Measurements from ENCODE around the gene WFIKKN2.

Gene WFIKKN2

GRCh38 chr17:50834429-50835300 lies 721 bp upstream of the WFIKKN2 start:
- peaks cover 25% of the 10 kb centered on the region for H3K27me3 Mint-ChIP-seq
- intact Hi-C loops (cut with micrococcal nuclease), result no loop called here
- peaks cover 21% of the 10 kb centered on the region for H3K4me1 Mint-ChIP-seq (ENCODE audit: low read depth)
- no peak overlapping the region for H3K27ac Mint-ChIP-seq
- H3K9me3 Mint-ChIP-seq, result no peaks in the 10 kb centered on the region
- no peaks in the 10 kb centered on the region for H3K36me3 Mint-ChIP-seq (ENCODE audit: low read depth)
- no peak overlapping the region for H3K4me3 Mint-ChIP-seq

GRCh38 chr17:50836826-50837225 lies 1.4 kb downstream of the WFIKKN2 start:
- H3K4me1 Mint-ChIP-seq (ENCODE audit: low read depth), result peaks cover 4% of the 10 kb centered on the region
- H3K27ac Mint-ChIP-seq, result no peak overlapping the region
- H3K36me3 Mint-ChIP-seq (ENCODE audit: low read depth), result no peaks in the 10 kb centered on the region
- H3K9me3 Mint-ChIP-seq, result no peaks in the 10 kb centered on the region
- intact Hi-C loops (cut with micrococcal nuclease), result no loop called here
- H3K27me3 Mint-ChIP-seq, result peaks cover 25% of the 10 kb centered on the region
- no peak overlapping the region for H3K4me3 Mint-ChIP-seq

- Mint-ChIP-seq H3K27ac (no peak overlapping the region), H3K4me3 (no peak overlapping the region), H3K4me1 (ENCODE audit: low read depth) (peaks cover 8% of the 10 kb centered on the region), H3K27me3 (peaks cover 25% of the 10 kb centered on the region), H3K9me3 (no peaks in the 10 kb centered on the region), H3K36me3 (ENCODE audit: low read depth) (no peaks in the 10 kb centered on the region)
- intact Hi-C loops (cut with micrococcal nuclease), result no loop called here
Observed at GRCh38 chr17:50837286-50837979, 2.0 kb downstream of the WFIKKN2 start.

GRCh38 chr17:50837980-50838954 lies 2.9 kb downstream of the WFIKKN2 start:
- Mint-ChIP-seq H3K4me3 (no peak overlapping the region), H3K27me3 (peaks cover 25% of the 10 kb centered on the region), H3K9me3 (no peaks in the 10 kb centered on the region), H3K4me1 (ENCODE audit: low read depth) (peaks cover 8% of the 10 kb centered on the region), H3K36me3 (ENCODE audit: low read depth) (no peaks in the 10 kb centered on the region), H3K27ac (no peak overlapping the region)
- intact Hi-C loops (cut with micrococcal nuclease), result no loop called here

GRCh38 chr17:50839591-50840310 lies 4.4 kb downstream of the WFIKKN2 start:
- Mint-ChIP-seq H3K27ac (no peak overlapping the region), H3K27me3 (peaks cover 15% of the 10 kb centered on the region), H3K36me3 (ENCODE audit: low read depth) (no peaks in the 10 kb centered on the region), H3K4me1 (ENCODE audit: low read depth) (peaks cover 8% of the 10 kb centered on the region), H3K9me3 (no peaks in the 10 kb centered on the region), H3K4me3 (no peak overlapping the region)
- intact Hi-C loops (cut with micrococcal nuclease), result no loop called here

GRCh38 chr17:50840311-50840851 lies 5.0 kb downstream of the WFIKKN2 start:
- Mint-ChIP-seq H3K4me1 (ENCODE audit: low read depth) (peaks cover 8% of the 10 kb centered on the region), H3K9me3 (no peaks in the 10 kb centered on the region), H3K27me3 (peaks cover 9% of the 10 kb centered on the region), H3K27ac (no peak overlapping the region), H3K4me3 (no peak overlapping the region), H3K36me3 (ENCODE audit: low read depth) (no peaks in the 10 kb centered on the region)
- intact Hi-C loops (cut with micrococcal nuclease), result no loop called here

- no peaks in the 10 kb centered on the region for H3K9me3 Mint-ChIP-seq
- H3K4me3 Mint-ChIP-seq, result no peak overlapping the region
- H3K27me3 Mint-ChIP-seq, result no peaks in the 10 kb centered on the region
- no peak overlapping the region for H3K27ac Mint-ChIP-seq
- no peaks in the 10 kb centered on the region for H3K36me3 Mint-ChIP-seq (ENCODE audit: low read depth)
- H3K4me1 Mint-ChIP-seq (ENCODE audit: low read depth), result peaks cover 8% of the 10 kb centered on the region
- intact Hi-C loops (cut with micrococcal nuclease), result loop anchor here (1.0 kb wide), 1 partner anchor 58 kb away; no protein-coding TSS in a partner anchor
Observed at GRCh38 chr17:50841277-50841948, 6.0 kb downstream of the WFIKKN2 start.

GRCh38 chr17:50841949-50842354 lies 6.6 kb downstream of the WFIKKN2 start:
- Mint-ChIP-seq H3K27me3 (no peaks in the 10 kb centered on the region), H3K27ac (no peak overlapping the region), H3K9me3 (no peaks in the 10 kb centered on the region), H3K4me1 (ENCODE audit: low read depth) (peaks cover 8% of the 10 kb centered on the region), H3K36me3 (ENCODE audit: low read depth) (no peaks in the 10 kb centered on the region), H3K4me3 (no peak overlapping the region)
- intact Hi-C loops (cut with micrococcal nuclease), result loop anchor here (1.0 kb wide), 3 partner anchors 36 to 295 kb away; partner anchors contain the start of gene SPATA20

GRCh38 chr17:50842506-50843149 lies 7.2 kb downstream of the WFIKKN2 start:
- Mint-ChIP-seq H3K27me3 (no peaks in the 10 kb centered on the region), H3K4me3 (no peak overlapping the region), H3K9me3 (peaks cover 3% of the 10 kb centered on the region), H3K27ac (no peak overlapping the region), H3K36me3 (ENCODE audit: low read depth) (no peaks in the 10 kb centered on the region), H3K4me1 (ENCODE audit: low read depth) (peaks cover 8% of the 10 kb centered on the region)
- intact Hi-C loops (cut with micrococcal nuclease), result loop anchor here (1.0 kb wide), 2 partner anchors 36 to 295 kb away; partner anchors contain the start of gene SPATA20

- intact Hi-C loops (cut with micrococcal nuclease), result no loop called here
- Mint-ChIP-seq H3K36me3 (ENCODE audit: low read depth) (peaks cover under 1% of the 10 kb centered on the region), H3K9me3 (peaks cover 10% of the 10 kb centered on the region)
Observed at GRCh38 chr17:50843150-50843905, 7.9 kb downstream of the WFIKKN2 start.

GRCh38 chr17:50844117-50844700 lies 8.8 kb downstream of the WFIKKN2 start:
- Mint-ChIP-seq H3K36me3 (ENCODE audit: low read depth) (peaks cover 8% of the 10 kb centered on the region), H3K4me3 (no peak overlapping the region), H3K4me1 (ENCODE audit: low read depth) (peaks cover 14% of the 10 kb centered on the region), H3K9me3 (peaks cover 18% of the 10 kb centered on the region), H3K27ac (no peak overlapping the region), H3K27me3 (no peaks in the 10 kb centered on the region)
- intact Hi-C loops (cut with micrococcal nuclease), result no loop called here

More at GRCh38 chr17:50843150-50843905, 7.9 kb downstream of the WFIKKN2 start:
- H3K27ac Mint-ChIP-seq, result no peak overlapping the region
- no peaks in the 10 kb centered on the region for H3K27me3 Mint-ChIP-seq
- peaks cover 8% of the 10 kb centered on the region for H3K4me1 Mint-ChIP-seq (ENCODE audit: low read depth)
- no peak overlapping the region for H3K4me3 Mint-ChIP-seq
